22Rv1 (cell line): ENCODE results near the gene ESR1.
"Not testable (repeated sequence)": the region's sequence is repeated elsewhere in the genome, so short reads cannot be mapped to it uniquely, and the experiment has no call there.

Experiments
- H3K27ac ChIP-seq: fragments of 450-650 bp; 2 replicates; pipeline ENCODE4 v1.5.1; 2017
- ZFX ChIP-seq: fragments of 450-650 bp; IDR thresholded peaks from 2 replicates; pipeline ENCODE4 v1.6.1; 2017; ENCODE audit warnings: antibody characterized with exemption, borderline replicate concordance
- TF ChIP-seq, protein P1 (sequence below): fragments of 450-650 bp; IDR thresholded peaks from 2 replicates; pipeline ENCODE4 v1.5.1; 2017; ENCODE audit warnings: mild to moderate bottlenecking

The ESR1 gene

GRCh38 chr6:151875524-151875923, 68.0 kb downstream of the ESR1 start:
- H3K27ac ChIP-seq, result no peak overlapping the region
- TF ChIP-seq ZFX, result no peak
- TF ChIP-seq, protein P1, sequence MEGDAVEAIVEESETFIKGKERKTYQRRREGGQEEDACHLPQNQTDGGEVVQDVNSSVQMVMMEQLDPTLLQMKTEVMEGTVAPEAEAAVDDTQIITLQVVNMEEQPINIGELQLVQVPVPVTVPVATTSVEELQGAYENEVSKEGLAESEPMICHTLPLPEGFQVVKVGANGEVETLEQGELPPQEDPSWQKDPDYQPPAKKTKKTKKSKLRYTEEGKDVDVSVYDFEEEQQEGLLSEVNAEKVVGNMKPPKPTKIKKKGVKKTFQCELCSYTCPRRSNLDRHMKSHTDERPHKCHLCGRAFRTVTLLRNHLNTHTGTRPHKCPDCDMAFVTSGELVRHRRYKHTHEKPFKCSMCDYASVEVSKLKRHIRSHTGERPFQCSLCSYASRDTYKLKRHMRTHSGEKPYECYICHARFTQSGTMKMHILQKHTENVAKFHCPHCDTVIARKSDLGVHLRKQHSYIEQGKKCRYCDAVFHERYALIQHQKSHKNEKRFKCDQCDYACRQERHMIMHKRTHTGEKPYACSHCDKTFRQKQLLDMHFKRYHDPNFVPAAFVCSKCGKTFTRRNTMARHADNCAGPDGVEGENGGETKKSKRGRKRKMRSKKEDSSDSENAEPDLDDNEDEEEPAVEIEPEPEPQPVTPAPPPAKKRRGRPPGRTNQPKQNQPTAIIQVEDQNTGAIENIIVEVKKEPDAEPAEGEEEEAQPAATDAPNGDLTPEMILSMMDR, result no peak

DNA sequence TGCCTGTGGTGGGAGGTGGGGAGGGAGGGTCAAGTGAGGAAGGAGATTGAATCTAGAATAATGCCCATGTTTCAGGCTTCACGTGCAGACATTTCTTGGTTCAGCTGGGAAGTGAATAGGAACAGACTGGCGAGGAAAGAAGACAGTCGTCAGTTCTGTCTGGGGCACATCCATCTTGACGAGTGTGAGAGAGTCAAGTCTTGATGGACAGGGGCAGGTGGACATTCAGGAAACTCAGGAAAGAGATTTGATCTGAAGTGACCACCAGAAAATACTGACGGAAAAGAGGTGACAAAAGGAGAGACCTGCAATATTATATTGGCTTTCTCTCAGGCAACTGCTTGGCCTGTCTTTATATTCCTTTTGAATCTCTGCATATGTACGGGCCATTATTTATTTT, 68.6 kb downstream of the ESR1 start:
- no peak for TF ChIP-seq ZFX
- TF ChIP-seq, protein P1, result no peak
- no peak overlapping the region for H3K27ac ChIP-seq

GRCh38 chr6:151877458-151877857, 70.0 kb downstream of the ESR1 start:
- H3K27ac ChIP-seq, result no peak overlapping the region
- TF ChIP-seq ZFX, result no peak
- TF ChIP-seq, protein P1, result no peak

GRCh38 chr6:151881231-151881630, 73.7 kb downstream of the ESR1 start:
- no peak overlapping the region for H3K27ac ChIP-seq
- TF ChIP-seq ZFX, result no peak
- TF ChIP-seq, protein P1, result no peak

GRCh38 chr6:151882206-151882605, 74.7 kb downstream of the ESR1 start:
- no peak overlapping the region for H3K27ac ChIP-seq
- TF ChIP-seq, protein P1, result no peak
- TF ChIP-seq ZFX, result no peak

- no peak overlapping the region for H3K27ac ChIP-seq
- TF ChIP-seq, protein P1, result no peak
- no peak for TF ChIP-seq ZFX
Measured at GRCh38 chr6:151885234-151885633, 77.8 kb downstream of the ESR1 start.

- H3K27ac ChIP-seq, result no peak overlapping the region
- TF ChIP-seq, protein P1, result no peak
Measured at GRCh38 chr6:151891524-151891923, 84.0 kb downstream of the ESR1 start.

GRCh38 chr6:151894426-151894825, 86.9 kb downstream of the ESR1 start:
- H3K27ac ChIP-seq, result not testable (repeated sequence)

- H3K27ac ChIP-seq, result not testable (repeated sequence)
Measured at GRCh38 chr6:151899221-151899620, 91.7 kb downstream of the ESR1 start.

GRCh38 chr6:151899796-151900195, 92.3 kb downstream of the ESR1 start:
- not testable (repeated sequence) for H3K27ac ChIP-seq
